Glomerular endothelial cell (primary cell): ENCODE measurements around the gene SLC38A8. TPM values are rescaled to one million over a fixed set of nuclear protein-coding genes. Genes with fewer than 3 reads are reported as not detected.

Experiments
- total RNA-seq: library from RNA; depleted of rRNA; stranded (reverse); fragments of >200 nt; gene quantifications from 2 replicates; pipeline ENCODE4 v1.2.3, GENCODE V29; 2015

Gene SLC38A8
- total RNA-seq, 1 donor from 2014 or later: not detected

Other genes with a start within 250 kb of the SLC38A8 start
- gene HSBP1, start 234.8 kb downstream of the SLC38A8 start, total RNA-seq: 25.0 and 38.1 TPM in 2 replicates
- 3.2 and 4.7 TPM in 2 replicates for gene MLYCD, start 143.7 kb downstream of the SLC38A8 start, total RNA-seq
- 4.1 and 12.9 TPM in 2 replicates for gene OSGIN1, start 89.6 kb downstream of the SLC38A8 start, total RNA-seq
- not detected in 2 replicates for gene NECAB2, start 74.6 kb downstream of the SLC38A8 start, total RNA-seq
- 107 and 122 TPM in 2 replicates for gene MBTPS1, start 74.1 kb upstream of the SLC38A8 start, total RNA-seq
- gene HSDL1, start 102.4 kb upstream of the SLC38A8 start, total RNA-seq: 19.1 and 23.7 TPM in 2 replicates
- gene DNAAF1, start 102.5 kb upstream of the SLC38A8 start, total RNA-seq: not detected in 2 replicates
- gene TAF1C, start 144.3 kb upstream of the SLC38A8 start, total RNA-seq: 21.3 and 62.0 TPM in 2 replicates
- gene ADAD2, start 148.4 kb upstream of the SLC38A8 start, total RNA-seq: 0.06 TPM in 1 of 2 replicates, not detected in the other
- not detected in 2 replicates for gene KCNG4, start 197.2 kb upstream of the SLC38A8 start, total RNA-seq